MM.1S (cell line): Measurements from ENCODE around the gene PGGHG.
"Not testable (repeated sequence)": the region's sequence is repeated elsewhere in the genome, so short reads cannot be mapped to it uniquely, and the experiment has no call there.

Source experiments
- DNase-seq: peaks from one replicate; pipeline ENCODE4 v3.0.0-alpha.2; 2015
- H2AFZ ChIP-seq: fragments of 300-600 bp; sonication (generic); 2 replicates; pipeline ENCODE4 v1.6.0; 2016; ENCODE audit warnings: antibody characterized with exemption, low read length
- H3F3A ChIP-seq: fragments of 300-600 bp; sonication (generic); 2 replicates; pipeline ENCODE4 v1.6.1; 2016; ENCODE audit warnings: mild to moderate bottlenecking, antibody characterized with exemption, low read length, moderate library complexity, mixed read lengths; ENCODE audit not compliant: insufficient read depth
- H3K27ac ChIP-seq: fragments of 300-600 bp; sonication (generic); 2 replicates; pipeline ENCODE4 v1.5.1; 2016; ENCODE audit warnings: mild to moderate bottlenecking, low read length
- H3K27me3 ChIP-seq: fragments of 300-600 bp; sonication (generic); replicated peaks from 2 replicates; pipeline ENCODE4 v1.6.0; 2016; ENCODE audit warnings: low read length; ENCODE audit not compliant: insufficient read depth
- H3K36me3 ChIP-seq: fragments of 300-600 bp; sonication (generic); replicated peaks from 2 replicates; pipeline ENCODE4 v1.6.1; 2016; ENCODE audit warnings: mild to moderate bottlenecking, low read length, mixed read lengths; ENCODE audit not compliant: insufficient read depth
- H3K4me1 ChIP-seq: fragments of 300-600 bp; sonication (generic); 2 replicates; pipeline ENCODE4 v1.6.1; 2016; ENCODE audit warnings: low read length, mixed read lengths
- H3K4me2 ChIP-seq: fragments of 300-600 bp; sonication (generic); 2 replicates; pipeline ENCODE4 v1.6.0; 2016; ENCODE audit warnings: low read depth, low read length
- H3K4me3 ChIP-seq: fragments of 300-600 bp; sonication (generic); 2 replicates; pipeline ENCODE4 v1.5.1; 2016; ENCODE audit warnings: low read length, mixed read lengths
- H3K79me2 ChIP-seq: fragments of 300-600 bp; sonication (generic); 2 replicates; pipeline ENCODE4 v1.6.1; 2016; ENCODE audit warnings: mixed run types, low read length, mixed read lengths
- H3K9ac ChIP-seq: fragments of 300-600 bp; sonication (generic); 2 replicates; pipeline ENCODE4 v1.6.1; 2016; ENCODE audit warnings: low read length, mixed read lengths
- H3K9me2 ChIP-seq: fragments of 300-600 bp; sonication (generic); replicated peaks from 2 replicates; pipeline ENCODE4 v1.6.1; 2016; ENCODE audit warnings: mild to moderate bottlenecking, low read length, mixed read lengths; ENCODE audit not compliant: insufficient read depth
- H3K9me3 ChIP-seq: fragments of 300-600 bp; sonication (generic); replicated peaks from 2 replicates; pipeline ENCODE4 v1.6.1; 2016; ENCODE audit warnings: mild to moderate bottlenecking, low read length, mixed read lengths; ENCODE audit not compliant: insufficient read depth
- H4K20me1 ChIP-seq: fragments of 300-600 bp; sonication (generic); 2 replicates; pipeline ENCODE4 v1.6.1; 2016; ENCODE audit warnings: mild to moderate bottlenecking, low read length, moderate library complexity, mixed read lengths; ENCODE audit not compliant: insufficient read depth
- CTCF ChIP-seq: fragments of 300-600 bp; sonication (generic); IDR thresholded peaks from 2 replicates; pipeline ENCODE4 v1.5.1; 2016; ENCODE audit warnings: antibody characterized with exemption, low read length, mixed read lengths
- EZH2 ChIP-seq: fragments of 300-600 bp; sonication (generic); optimal IDR thresholded peaks from 2 replicates; pipeline ENCODE3; 2017; ENCODE audit warnings: low read depth, mild to moderate bottlenecking, antibody characterized with exemption, low read length, mixed read lengths
- EZH2phosphoT487 ChIP-seq: fragments of 300-600 bp; sonication (generic); IDR thresholded peaks from 2 replicates; pipeline ENCODE4 v1.6.1; 2018; ENCODE audit warnings: antibody characterized with exemption, low read length

The PGGHG gene

GRCh38 chr11:285894-286220, 3.1 kb upstream of the PGGHG start:
- no peaks in the 10 kb centered on the region for H4K20me1 ChIP-seq
- H3K4me1 ChIP-seq, result no peaks in the 10 kb centered on the region
- H3K4me3 ChIP-seq, result no peak overlapping the region
- no peak for TF ChIP-seq CTCF
- TF ChIP-seq EZH2, result no peak
- no peak for DNase-seq
- H3K27ac ChIP-seq, result no peak overlapping the region
- H3K9ac ChIP-seq, result no peak overlapping the region
- no peaks in the 10 kb centered on the region for H3K9me2 ChIP-seq
- no peaks in the 10 kb centered on the region for H3K79me2 ChIP-seq
- no peaks in the 10 kb centered on the region for H3K36me3 ChIP-seq
- no peaks in the 10 kb centered on the region for H3F3A ChIP-seq
- H3K27me3 ChIP-seq, result peaks cover 42% of the 10 kb centered on the region
- H3K4me2 ChIP-seq, result no peak overlapping the region
- H3K9me3 ChIP-seq, result no peaks in the 10 kb centered on the region
- no peak overlapping the region for H2AFZ ChIP-seq

- not testable (repeated sequence) for H3K36me3 ChIP-seq, H3K79me2 ChIP-seq, H3K9me2 ChIP-seq, H3K4me3 ChIP-seq, H3F3A ChIP-seq, H4K20me1 ChIP-seq, H3K9ac ChIP-seq, H3K4me1 ChIP-seq, H3K4me2 ChIP-seq, H3K27ac ChIP-seq, H3K9me3 ChIP-seq, H2AFZ ChIP-seq, DNase-seq
- peaks cover 29% of the 10 kb centered on the region for H3K27me3 ChIP-seq
These were observed 1.7 kb upstream of the PGGHG start for GRCh38 chr11:286977-287820.

- no peak overlapping the region for H3K27ac ChIP-seq
These were observed 977 bp upstream of the PGGHG start for GRCh38 chr11:287821-288477.

More at GRCh38 chr11:287821-288477, 977 bp upstream of the PGGHG start:
- no peak for DNase-seq
- Histone ChIP-seq H3K4me2 (peak overlapping the region; percentile 99), H4K20me1 (no peaks in the 10 kb centered on the region), H3K4me1 (no peaks in the 10 kb centered on the region), H3K9ac (peak overlapping the region; percentile 53; the same call in 1 of the 2 replicates), H3K79me2 (no peaks in the 10 kb centered on the region), H3F3A (no peaks in the 10 kb centered on the region), H2AFZ (peak overlapping the region; percentile 94), H3K4me3 (peak overlapping the region; percentile 74), H3K27me3 (peaks cover 21% of the 10 kb centered on the region), H3K9me2 (no peaks in the 10 kb centered on the region), H3K36me3 (no peaks in the 10 kb centered on the region), H3K9me3 (no peaks in the 10 kb centered on the region)
- TF ChIP-seq EZH2 (no peak), CTCF (no peak), EZH2phosphoT487 (no peak)
